ENCODE measurements around the gene SEMA3D. TPM values are rescaled to one million over a fixed set of nuclear protein-coding genes. Genes with fewer than 3 reads are reported as not detected.

SEMA3D gene
- polyA plus RNA-seq, 2 of the 4 experiments (the other 2 are of a cell fraction): 0.04 to 0.13 TPM

GRCh38 chr7:85031475-85031874, 155.4 kb downstream of the SEMA3D start (continued):
- TF ChIP-seq BCL3 (IDR thresholded peaks at IDR 0.05) (no peak), FOXS1 (CRISPR knock-in tag; IDR thresholded peaks at IDR 0.05) (no peak), ZC3H11A (IDR thresholded peaks at IDR 0.05) (no peak)

- H3K4me1 ChIP-seq: no peaks in the 10 kb centered on the region
- no peak overlapping the region for H3K27ac ChIP-seq
- TF ChIP-seq PHF8 (IDR thresholded peaks at IDR 0.05; ENCODE audit: borderline replicate concordance, low read depth): no peak
- peak; percentile 65 to 71 for TF ChIP-seq RAD21 (conservative IDR thresholded peaks at IDR 0.05 in 1 of 2, IDR thresholded peaks at IDR 0.05 in 1 of 2)
- TF ChIP-seq SMC3 (IDR thresholded peaks at IDR 0.05): peak; percentile 83
- TF ChIP-seq CTCF (IDR thresholded peaks at IDR 0.05): peak; percentile 76
- ATAC-seq (peak; percentile 34 to 62; a peak in 3 of 6 replicates), DNase-seq (ENCODE audit: low read depth in 1 of 2, low spot score in 1 of 2) (peak; percentile 1 to 28), FAIRE-seq (no peak)
- H3K4me3 ChIP-seq: no peak overlapping the region
- no peak overlapping the region for H3K4me2 ChIP-seq
- no peaks in the 10 kb centered on the region for H3K9me3 ChIP-seq
- CTCF ChIA-PET: interaction anchor here (0.7 to 13.4 kb wide), 10 partner anchors 12 to 1110 kb away, joined by 3 to 354 read pairs (median 4); no protein-coding TSS in a partner anchor
- POLR2A ChIA-PET: no interaction called here
These were observed 156.0 kb downstream of the SEMA3D start for GRCh38 chr7:85030893-85031292.

GRCh38 chr7:85025312-85025756, 161.5 kb downstream of the SEMA3D start:
- peaks cover 3% of the 10 kb centered on the region; the same call in 1 of the 3 replicates for H3K4me1 ChIP-seq
- ChIA-PET POLR2A (no interaction called here), CTCF (interaction anchor here (1.1 to 13.4 kb wide), 4 partner anchors 1049 to 1089 kb away, joined by 3 to 354 read pairs (median 4); no protein-coding TSS in a partner anchor)
- H3K27ac ChIP-seq: no peak overlapping the region
- 69% methylated on average over 3 of the region's 3 CpGs for WGBS (ENCODE audit: missing lambda C conversion rate)
- H3K4me2 ChIP-seq: no peak overlapping the region
- H3K4me3 ChIP-seq: no peak overlapping the region
- no peak for ATAC-seq
- no peaks in the 10 kb centered on the region for H3K9me3 ChIP-seq
- no peak for DNase-seq (ENCODE audit: low read depth in 1 of 2, low spot score in 1 of 2)
- no peak for FAIRE-seq
- TF ChIP-seq EP300 (IDR thresholded peaks at IDR 0.05) (no peak), HOXA7 (CRISPR knock-in tag; IDR thresholded peaks at IDR 0.05) (no peak), REST (IDR thresholded peaks at IDR 0.05) (no peak), RNF2 (IDR thresholded peaks at IDR 0.05; ENCODE audit: borderline replicate concordance, low read depth) (no peak), EHMT2 (IDR thresholded peaks at IDR 0.05; ENCODE audit: low read depth) (no peak), MAFK (IDR thresholded peaks at IDR 0.05; ENCODE audit: partially characterized antibody) (no peak), FOSL2 (IDR thresholded peaks at IDR 0.05) (no peak), FOSL2 (CRISPR knock-in tag; IDR thresholded peaks at IDR 0.05) (no peak), HMGXB4 (CRISPR knock-in tag; IDR thresholded peaks at IDR 0.05; ENCODE audit: borderline replicate concordance) (no peak)
